Esophagus squamous epithelium (tissue), 4 donors: ENCODE results near the gene MAPK8IP1.

Experiments used
- POLR2A ChIP-seq, 4 donors: fragments of 450-650 bp; IDR thresholded peaks; one replicate each; pipeline ENCODE4 v1.6.1; 2017; ENCODE audit warnings: antibody characterized with exemption in 4 of 4, mild to moderate bottlenecking in 4 of 4, moderate library complexity in 3 of 4
- TF ChIP-seq, protein P1 (sequence below), 6 experiments: fragments of 450-650 bp in 4 of 6; fragments of 200-600 bp in 2 of 6; sonication (generic) in 2 of 6; IDR thresholded peaks; one replicate each; pipeline ENCODE4 v1.5.1; 2016 to 2019; ENCODE audit warnings: antibody characterized with exemption in 6 of 6, mild to moderate bottlenecking in 4 of 6, moderate library complexity in 4 of 6

DNA sequence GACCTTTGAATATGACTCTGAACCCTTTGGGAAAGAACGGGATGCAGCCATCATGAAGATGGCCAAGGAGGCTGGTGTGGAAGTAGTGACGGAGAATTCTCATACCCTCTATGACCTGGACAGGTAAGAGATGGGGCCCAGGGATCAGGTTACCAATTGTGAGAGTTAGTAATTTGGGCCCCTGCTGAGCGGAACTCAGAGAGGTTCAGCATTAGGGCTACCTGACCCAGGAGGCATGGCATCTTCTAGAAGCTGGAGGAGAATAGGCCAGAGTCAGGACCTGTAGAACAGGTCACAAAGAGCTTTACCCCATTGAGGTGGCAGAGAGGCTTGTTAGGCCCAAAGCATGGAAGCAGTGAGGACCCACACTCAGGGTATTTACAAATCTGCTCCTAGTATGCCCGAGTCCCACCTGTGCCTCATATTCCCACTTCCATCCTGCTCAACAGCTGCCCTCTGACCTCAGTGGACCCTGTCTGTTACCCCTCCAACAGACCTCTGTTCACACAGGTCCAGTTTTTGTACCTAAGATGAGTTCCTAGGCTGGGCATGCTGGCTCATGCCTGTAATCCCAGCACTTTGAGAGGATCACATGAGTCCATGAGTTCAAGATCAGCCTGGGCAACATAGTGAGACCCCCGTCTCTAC, 26.6 kb upstream of the MAPK8IP1 start:
- TF ChIP-seq, protein P1, sequence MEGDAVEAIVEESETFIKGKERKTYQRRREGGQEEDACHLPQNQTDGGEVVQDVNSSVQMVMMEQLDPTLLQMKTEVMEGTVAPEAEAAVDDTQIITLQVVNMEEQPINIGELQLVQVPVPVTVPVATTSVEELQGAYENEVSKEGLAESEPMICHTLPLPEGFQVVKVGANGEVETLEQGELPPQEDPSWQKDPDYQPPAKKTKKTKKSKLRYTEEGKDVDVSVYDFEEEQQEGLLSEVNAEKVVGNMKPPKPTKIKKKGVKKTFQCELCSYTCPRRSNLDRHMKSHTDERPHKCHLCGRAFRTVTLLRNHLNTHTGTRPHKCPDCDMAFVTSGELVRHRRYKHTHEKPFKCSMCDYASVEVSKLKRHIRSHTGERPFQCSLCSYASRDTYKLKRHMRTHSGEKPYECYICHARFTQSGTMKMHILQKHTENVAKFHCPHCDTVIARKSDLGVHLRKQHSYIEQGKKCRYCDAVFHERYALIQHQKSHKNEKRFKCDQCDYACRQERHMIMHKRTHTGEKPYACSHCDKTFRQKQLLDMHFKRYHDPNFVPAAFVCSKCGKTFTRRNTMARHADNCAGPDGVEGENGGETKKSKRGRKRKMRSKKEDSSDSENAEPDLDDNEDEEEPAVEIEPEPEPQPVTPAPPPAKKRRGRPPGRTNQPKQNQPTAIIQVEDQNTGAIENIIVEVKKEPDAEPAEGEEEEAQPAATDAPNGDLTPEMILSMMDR (IDR thresholded peaks at IDR 0.05), result no peak
- TF ChIP-seq POLR2A (IDR thresholded peaks at IDR 0.05), result no peak
